ENCODE measurements around the gene MACROD2. TPM values are rescaled to one million over a fixed set of nuclear protein-coding genes. Genes with fewer than 3 reads are reported as not detected.

The MACROD2 gene
- total RNA-seq, 1 experiment from 2014 or later = 3.7 TPM

DNA sequence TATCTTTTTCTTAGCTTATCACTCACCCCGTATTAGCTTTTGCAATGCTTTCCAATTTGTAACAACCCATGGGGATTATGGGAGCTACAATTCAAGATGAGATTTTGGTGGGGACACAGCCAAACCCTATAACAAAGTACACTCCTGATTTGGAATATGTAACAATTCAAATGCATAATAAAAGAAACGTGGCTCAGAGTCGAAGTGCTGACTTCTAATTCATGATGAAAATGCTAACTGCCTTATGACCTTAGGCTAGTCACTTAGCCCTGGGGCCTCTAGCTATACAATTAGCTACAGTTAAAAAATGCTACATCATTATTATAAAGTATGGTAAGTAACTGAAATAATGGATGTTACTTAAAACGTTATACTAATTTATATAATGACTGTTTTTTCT, 1297.1 kb downstream of the MACROD2 start:
- no peak for DNase-seq (ENCODE audit: low read depth, low spot score)
- Histone ChIP-seq H3K27ac (ENCODE audit: low read depth, low read length) (no peak overlapping the region), H3K9me2 (ENCODE audit: insufficient read depth) (no peaks in the 10 kb centered on the region), H3K4me3 (replicated peaks in 1 of 2; ENCODE audit: low read depth in 1 of 2, low read length in 2 of 2) (no peak overlapping the region), H3K9me3 (ENCODE audit: control insufficient read depth in 1 of 2, insufficient read depth in 1 of 2, low read depth in 1 of 2, low read length in 2 of 2) (0 out of 4 replicates have a peak, but pooled peaks cover 0 to 3% of the 10 kb centered on the region in 2 experiments), H3K36me3 (ENCODE audit: control insufficient read depth in 1 of 2, insufficient read depth in 2 of 2, low read length in 2 of 2) (no peaks in the 10 kb centered on the region), H3K9ac (ENCODE audit: low read length) (no peak overlapping the region), H3K79me2 (ENCODE audit: insufficient read depth, low read length) (no peaks in the 10 kb centered on the region), H3K4me2 (ENCODE audit: low read length) (no peak overlapping the region), H3K4me1 (ENCODE audit: control insufficient read depth in 1 of 2, insufficient read depth in 2 of 2, low read length in 2 of 2) (no peaks in the 10 kb centered on the region), H4K20me1 (ENCODE audit: insufficient read depth) (no peaks in the 10 kb centered on the region), H2AFZ (ENCODE audit: low read depth, low read length, poor library complexity, severe bottlenecking) (no peak overlapping the region), H3K27me3 (ENCODE audit: insufficient read depth, low read length) (no peaks in the 10 kb centered on the region)
- intact Hi-C loops (cut with micrococcal nuclease) = no loop called here
- TF ChIP-seq POLR2AphosphoS5 (IDR thresholded peaks at IDR 0.05; ENCODE audit: low read depth, low read length) (no peak), FOSL1 (IDR thresholded peaks at IDR 0.05; ENCODE audit: low read depth) (no peak), SP1 (IDR thresholded peaks at IDR 0.05; ENCODE audit: low read depth) (no peak), POLR2A (IDR thresholded peaks at IDR 0.05; ENCODE audit: borderline replicate concordance, extremely low read depth, insufficient read depth, insufficient read length) (no peak), EZH2phosphoT487 (IDR thresholded peaks at IDR 0.05; ENCODE audit: borderline replicate concordance) (no peak), SIN3A (IDR thresholded peaks at IDR 0.05; ENCODE audit: low read depth) (no peak), CBX3 (IDR thresholded peaks at IDR 0.05; ENCODE audit: low read depth) (no peak), RAD21 (IDR thresholded peaks at IDR 0.05; ENCODE audit: low read depth) (no peak)
- TF ChIP-seq, protein P1, sequence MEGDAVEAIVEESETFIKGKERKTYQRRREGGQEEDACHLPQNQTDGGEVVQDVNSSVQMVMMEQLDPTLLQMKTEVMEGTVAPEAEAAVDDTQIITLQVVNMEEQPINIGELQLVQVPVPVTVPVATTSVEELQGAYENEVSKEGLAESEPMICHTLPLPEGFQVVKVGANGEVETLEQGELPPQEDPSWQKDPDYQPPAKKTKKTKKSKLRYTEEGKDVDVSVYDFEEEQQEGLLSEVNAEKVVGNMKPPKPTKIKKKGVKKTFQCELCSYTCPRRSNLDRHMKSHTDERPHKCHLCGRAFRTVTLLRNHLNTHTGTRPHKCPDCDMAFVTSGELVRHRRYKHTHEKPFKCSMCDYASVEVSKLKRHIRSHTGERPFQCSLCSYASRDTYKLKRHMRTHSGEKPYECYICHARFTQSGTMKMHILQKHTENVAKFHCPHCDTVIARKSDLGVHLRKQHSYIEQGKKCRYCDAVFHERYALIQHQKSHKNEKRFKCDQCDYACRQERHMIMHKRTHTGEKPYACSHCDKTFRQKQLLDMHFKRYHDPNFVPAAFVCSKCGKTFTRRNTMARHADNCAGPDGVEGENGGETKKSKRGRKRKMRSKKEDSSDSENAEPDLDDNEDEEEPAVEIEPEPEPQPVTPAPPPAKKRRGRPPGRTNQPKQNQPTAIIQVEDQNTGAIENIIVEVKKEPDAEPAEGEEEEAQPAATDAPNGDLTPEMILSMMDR (IDR thresholded peaks at IDR 0.05 in 2 of 3, conservative IDR thresholded peaks at IDR 0.05 in 1 of 3; ENCODE audit: borderline replicate concordance in 1 of 3, insufficient read depth in 1 of 3, low read depth in 2 of 3, low read length in 2 of 3) = no peak
- TF ChIP-seq, protein P2, sequence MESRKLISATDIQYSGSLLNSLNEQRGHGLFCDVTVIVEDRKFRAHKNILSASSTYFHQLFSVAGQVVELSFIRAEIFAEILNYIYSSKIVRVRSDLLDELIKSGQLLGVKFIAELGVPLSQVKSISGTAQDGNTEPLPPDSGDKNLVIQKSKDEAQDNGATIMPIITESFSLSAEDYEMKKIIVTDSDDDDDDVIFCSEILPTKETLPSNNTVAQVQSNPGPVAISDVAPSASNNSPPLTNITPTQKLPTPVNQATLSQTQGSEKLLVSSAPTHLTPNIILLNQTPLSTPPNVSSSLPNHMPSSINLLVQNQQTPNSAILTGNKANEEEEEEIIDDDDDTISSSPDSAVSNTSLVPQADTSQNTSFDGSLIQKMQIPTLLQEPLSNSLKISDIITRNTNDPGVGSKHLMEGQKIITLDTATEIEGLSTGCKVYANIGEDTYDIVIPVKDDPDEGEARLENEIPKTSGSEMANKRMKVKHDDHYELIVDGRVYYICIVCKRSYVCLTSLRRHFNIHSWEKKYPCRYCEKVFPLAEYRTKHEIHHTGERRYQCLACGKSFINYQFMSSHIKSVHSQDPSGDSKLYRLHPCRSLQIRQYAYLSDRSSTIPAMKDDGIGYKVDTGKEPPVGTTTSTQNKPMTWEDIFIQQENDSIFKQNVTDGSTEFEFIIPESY (IDR thresholded peaks at IDR 0.05; ENCODE audit: extremely low read depth, insufficient replicate concordance, low read length) = no peak
- TF ChIP-seq, protein P3, sequence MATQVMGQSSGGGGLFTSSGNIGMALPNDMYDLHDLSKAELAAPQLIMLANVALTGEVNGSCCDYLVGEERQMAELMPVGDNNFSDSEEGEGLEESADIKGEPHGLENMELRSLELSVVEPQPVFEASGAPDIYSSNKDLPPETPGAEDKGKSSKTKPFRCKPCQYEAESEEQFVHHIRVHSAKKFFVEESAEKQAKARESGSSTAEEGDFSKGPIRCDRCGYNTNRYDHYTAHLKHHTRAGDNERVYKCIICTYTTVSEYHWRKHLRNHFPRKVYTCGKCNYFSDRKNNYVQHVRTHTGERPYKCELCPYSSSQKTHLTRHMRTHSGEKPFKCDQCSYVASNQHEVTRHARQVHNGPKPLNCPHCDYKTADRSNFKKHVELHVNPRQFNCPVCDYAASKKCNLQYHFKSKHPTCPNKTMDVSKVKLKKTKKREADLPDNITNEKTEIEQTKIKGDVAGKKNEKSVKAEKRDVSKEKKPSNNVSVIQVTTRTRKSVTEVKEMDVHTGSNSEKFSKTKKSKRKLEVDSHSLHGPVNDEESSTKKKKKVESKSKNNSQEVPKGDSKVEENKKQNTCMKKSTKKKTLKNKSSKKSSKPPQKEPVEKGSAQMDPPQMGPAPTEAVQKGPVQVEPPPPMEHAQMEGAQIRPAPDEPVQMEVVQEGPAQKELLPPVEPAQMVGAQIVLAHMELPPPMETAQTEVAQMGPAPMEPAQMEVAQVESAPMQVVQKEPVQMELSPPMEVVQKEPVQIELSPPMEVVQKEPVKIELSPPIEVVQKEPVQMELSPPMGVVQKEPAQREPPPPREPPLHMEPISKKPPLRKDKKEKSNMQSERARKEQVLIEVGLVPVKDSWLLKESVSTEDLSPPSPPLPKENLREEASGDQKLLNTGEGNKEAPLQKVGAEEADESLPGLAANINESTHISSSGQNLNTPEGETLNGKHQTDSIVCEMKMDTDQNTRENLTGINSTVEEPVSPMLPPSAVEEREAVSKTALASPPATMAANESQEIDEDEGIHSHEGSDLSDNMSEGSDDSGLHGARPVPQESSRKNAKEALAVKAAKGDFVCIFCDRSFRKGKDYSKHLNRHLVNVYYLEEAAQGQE (IDR thresholded peaks at IDR 0.05; ENCODE audit: low read depth) = no peak
- TF ChIP-seq, protein P4, sequence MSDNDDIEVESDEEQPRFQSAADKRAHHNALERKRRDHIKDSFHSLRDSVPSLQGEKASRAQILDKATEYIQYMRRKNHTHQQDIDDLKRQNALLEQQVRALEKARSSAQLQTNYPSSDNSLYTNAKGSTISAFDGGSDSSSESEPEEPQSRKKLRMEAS (IDR thresholded peaks at IDR 0.05) = no peak
- CTCF ChIA-PET = no interaction called here
- RAD21 ChIA-PET (ENCODE audit: low non-redundant PET in 1 of 2, low total read pairs in 2 of 2, uncharacterized antibody in 2 of 2, unreplicated experiment in 2 of 2) = no interaction called here
- POLR2A ChIA-PET = no interaction called here
- no peak for ATAC-seq
- BruUV-seq (replicated peaks) = no TSS peak

Data from HCT116 (cell line).